Stomach (tissue), 4 donors: ENCODE results near the gene SIGLEC9.

Experiments
- CTCF ChIP-seq, 7 experiments: fragments of 450-650 bp in 4 of 7; fragments of 200-600 bp in 3 of 7; sonication (generic) in 3 of 7; IDR thresholded peaks; one replicate each; pipeline ENCODE4 v1.5.1; 2016 to 2019; ENCODE audit warnings: antibody characterized with exemption in 7 of 7, control low read depth in 2 of 7, mild to moderate bottlenecking in 1 of 7
- POLR2AphosphoS5 ChIP-seq, 3 donors: sonication (generic); formaldehyde crosslinking; IDR thresholded peaks; one replicate each; pipeline ENCODE4 v1.6.1; 2016; ENCODE audit warnings: antibody characterized with exemption in 3 of 3

DNA sequence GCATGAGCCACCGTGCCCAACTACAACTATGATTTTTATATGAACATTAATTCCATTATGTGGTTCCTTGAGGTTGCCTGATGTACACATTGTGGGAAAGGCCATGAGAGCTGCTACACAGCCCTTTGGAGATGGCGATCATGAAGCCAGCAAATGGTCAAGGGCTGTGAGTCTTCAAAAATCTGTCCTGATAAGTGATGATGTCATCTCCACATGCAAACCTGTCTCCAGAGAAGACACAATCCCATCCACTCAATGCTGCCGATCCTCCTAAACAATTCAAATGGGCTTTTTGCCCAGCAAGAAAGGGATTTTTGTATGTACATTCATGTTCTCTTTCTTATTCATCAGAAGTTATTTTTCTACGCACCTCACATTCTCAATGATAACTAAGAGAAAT is 35.0 kb downstream of the SIGLEC9 start:
- no peak for TF ChIP-seq POLR2AphosphoS5 (IDR thresholded peaks at IDR 0.05)
- TF ChIP-seq CTCF (IDR thresholded peaks at IDR 0.05): no peak
